UCSD-AML1 (cell line): ENCODE measurements around the gene METTL2B.
"Not testable (repeated sequence)": the region's sequence is repeated elsewhere in the genome, so short reads cannot be mapped to it uniquely, and the experiment has no call there.

Experiments
- DNase-seq: peaks from one replicate; lab custom pipeline; 2025; ENCODE audit not compliant: unreplicated experiment; lab: John Stamatoyannopoulos, UW

Gene METTL2B

GRCh38 chr7:128454808-128455542 is 21.6 kb upstream of the METTL2B start:
- no peak for DNase-seq

DNA sequence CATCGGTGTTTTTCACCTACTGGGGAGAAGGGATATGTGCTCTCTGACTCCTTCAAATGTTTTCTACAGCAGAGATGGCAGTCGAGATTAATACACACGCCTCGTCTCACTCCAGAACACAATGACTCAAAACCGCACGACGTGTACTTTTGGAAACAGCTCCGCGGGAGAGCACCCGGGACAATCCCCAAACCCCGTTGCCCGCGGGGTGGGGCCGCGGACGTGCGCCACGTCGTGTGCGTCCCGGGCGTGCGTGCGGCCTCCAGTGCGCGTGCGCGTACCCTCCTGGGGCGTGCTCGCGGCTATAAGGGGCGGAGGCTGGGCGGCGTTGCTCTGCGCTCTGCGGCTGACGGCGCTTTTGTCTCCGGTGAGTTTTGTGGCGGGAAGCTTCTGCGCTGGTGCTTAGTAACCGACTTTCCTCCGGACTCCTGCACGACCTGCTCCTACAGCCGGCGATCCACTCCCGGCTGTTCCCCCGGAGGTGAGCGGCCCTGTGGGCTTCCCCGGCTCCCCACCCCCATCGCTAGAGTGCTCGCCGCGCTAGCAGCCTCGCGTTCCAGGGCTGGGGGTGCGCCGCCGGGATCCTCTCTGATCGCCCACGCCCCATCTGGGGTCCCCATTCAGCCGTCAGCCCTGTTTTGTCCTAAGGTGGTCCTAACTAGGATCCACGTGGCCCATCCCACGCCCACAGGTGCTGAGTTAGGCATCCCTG is 20.8 kb upstream of the METTL2B start, which contains the start of gene HILPDA:
Gene HILPDA (plus strand): TSS at position 336 of the 712 bp plus-strand sequence. CDS start 1,391 bp downstream, outside the sequence.
- DNase-seq = peak; percentile 87

- DNase-seq = no peak
Measured at GRCh38 chr7:128456255-128456725, 20.3 kb upstream of the METTL2B start.

- DNase-seq = not testable (repeated sequence)
Measured at GRCh38 chr7:128457385-128457784, 19.2 kb upstream of the METTL2B start.

DNA sequence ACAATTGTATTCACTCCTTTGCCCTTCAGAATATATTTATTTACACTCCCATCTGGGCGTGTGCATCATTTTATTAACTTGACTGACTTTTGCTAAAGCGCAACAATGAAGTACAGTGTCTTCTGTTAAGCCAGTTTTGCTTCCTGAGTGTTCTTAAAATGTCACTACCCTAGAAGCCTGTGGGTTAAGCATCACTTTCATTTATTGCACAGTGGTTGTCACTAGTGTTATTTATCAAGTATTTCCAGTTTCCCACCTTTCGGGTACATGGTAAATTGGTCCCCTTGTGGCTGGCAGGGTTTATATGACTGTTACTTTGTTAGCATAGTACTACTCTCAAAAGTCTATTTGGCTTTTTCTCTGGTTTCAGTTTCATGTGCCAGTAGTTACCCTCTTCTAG is 17.6 kb upstream of the METTL2B start:
- no peak for DNase-seq

- peak; percentile 27 for DNase-seq
Measured at GRCh38 chr7:128459394-128459878, 17.1 kb upstream of the METTL2B start.

DNA sequence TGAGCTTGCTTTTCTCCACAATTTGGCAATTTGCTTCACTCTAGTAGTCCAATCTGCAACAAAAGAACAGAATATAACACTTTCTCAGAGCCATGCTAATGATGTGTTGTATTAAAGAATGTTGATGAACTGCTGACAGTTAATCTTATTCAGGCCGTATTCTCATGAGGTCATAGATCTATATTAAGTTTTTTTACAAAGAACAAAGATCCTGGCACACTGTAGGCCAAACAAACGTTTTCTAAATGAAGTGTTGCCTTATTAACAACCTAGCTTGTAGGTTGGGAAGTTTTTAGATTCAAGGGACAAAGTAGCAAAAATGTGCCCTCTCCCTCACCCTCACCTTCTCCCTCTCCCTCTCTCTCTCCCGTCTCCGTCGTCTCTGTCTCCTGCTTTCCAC is 14.1 kb upstream of the METTL2B start:
- DNase-seq = no peak

GRCh38 chr7:128463345-128463744 is 13.2 kb upstream of the METTL2B start:
- not testable (repeated sequence) for DNase-seq

DNA sequence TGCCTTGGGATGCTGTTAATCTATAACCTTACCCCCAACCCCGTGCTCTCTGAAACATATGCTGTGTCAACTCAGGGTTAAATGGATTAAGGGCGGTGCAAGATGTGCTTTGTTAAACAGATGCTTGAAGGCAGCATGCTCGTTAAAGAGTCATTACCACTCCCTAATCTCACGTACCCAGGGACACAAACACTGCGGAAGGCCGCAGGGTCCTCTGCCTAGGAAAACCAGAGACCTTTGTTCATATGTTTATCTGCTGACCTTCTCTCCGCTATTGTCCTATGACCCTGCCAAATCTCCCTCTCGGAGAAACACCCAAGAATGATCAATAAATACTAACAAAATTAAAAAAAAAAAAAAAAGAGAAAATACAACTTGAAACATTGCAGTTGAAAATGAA is 12.6 kb upstream of the METTL2B start:
- not testable (repeated sequence) for DNase-seq

- not testable (repeated sequence) for DNase-seq
Measured at GRCh38 chr7:128466871-128467270, 9.7 kb upstream of the METTL2B start.

DNA sequence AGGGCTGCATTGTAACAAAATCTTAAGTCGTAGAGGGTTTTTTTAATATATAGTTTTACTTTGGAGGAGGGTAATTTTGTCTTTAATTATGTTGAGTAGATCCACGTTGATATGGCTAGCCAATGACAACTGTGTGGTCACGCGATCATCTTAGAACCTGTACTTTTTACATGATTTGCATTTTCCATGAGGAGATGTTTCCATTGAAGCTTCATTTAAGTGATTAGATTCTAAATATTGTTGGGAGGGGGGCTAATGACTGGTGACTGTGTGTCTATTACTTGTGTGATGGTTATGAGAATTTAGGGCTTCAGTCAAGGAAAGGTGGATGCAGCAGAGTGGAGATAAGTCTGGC is 765 bp downstream of the METTL2B start:
- not testable (repeated sequence) for DNase-seq

GRCh38 chr7:128479082-128479481 is 2.5 kb downstream of the METTL2B start:
- not testable (repeated sequence) for DNase-seq

GRCh38 chr7:128488134-128488533 is 11.6 kb downstream of the METTL2B start:
- not testable (repeated sequence) for DNase-seq

GRCh38 chr7:128497405-128497804 is 20.9 kb downstream of the METTL2B start:
- no peak for DNase-seq

- not testable (repeated sequence) for DNase-seq
Measured at GRCh38 chr7:128505416-128505815, 28.9 kb downstream of the METTL2B start.

GRCh38 chr7:128506819-128507218 is 30.3 kb downstream of the METTL2B start:
- DNase-seq = not testable (repeated sequence)

- DNase-seq = not testable (repeated sequence)
Measured at GRCh38 chr7:128507321-128507993, 30.9 kb downstream of the METTL2B start.

DNA sequence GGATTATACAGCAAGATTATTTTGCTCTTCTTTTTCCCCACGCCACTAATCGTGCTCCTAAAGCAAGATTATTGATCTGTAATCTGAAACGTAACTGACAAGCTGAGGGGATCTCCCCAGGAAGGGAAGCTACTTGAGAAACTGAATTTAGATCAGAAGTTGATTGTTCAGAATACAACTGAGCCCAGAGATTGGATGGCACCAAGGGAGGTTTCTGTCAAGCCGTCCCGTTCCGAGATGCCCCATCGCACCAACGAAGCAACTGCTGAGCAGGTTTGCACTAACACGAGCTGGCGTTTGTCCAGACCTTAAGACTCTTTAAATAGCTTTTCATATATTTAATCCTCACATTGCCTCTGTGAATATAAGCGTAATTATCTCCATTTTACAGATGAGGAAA is 35.1 kb downstream of the METTL2B start:
- not testable (repeated sequence) for DNase-seq

- not testable (repeated sequence) for DNase-seq
Measured at GRCh38 chr7:128515232-128515631, 38.7 kb downstream of the METTL2B start.

- not testable (repeated sequence) for DNase-seq
Measured at GRCh38 chr7:128517023-128517422, 40.5 kb downstream of the METTL2B start.

- DNase-seq = peak; percentile 73
Measured at GRCh38 chr7:128523226-128523931, 46.8 kb downstream of the METTL2B start.
